SK-N-SH (cell line): ENCODE measurements around the gene ZNF236. TPM values are rescaled to one million over a fixed set of nuclear protein-coding genes. Genes with fewer than 3 reads are reported as not detected.

ENCODE experiments used
- CTCF ChIA-PET: fragments of 300-600, 350-600 bp; formaldehyde crosslinking; extraction: SDS; loops from one replicate; lab custom pipeline; 2021; lab: Yijun Ruan, JAX
- POLR2A ChIA-PET: fragments of 350-600 bp; sonication (Branson Sonifier 250); formaldehyde crosslinking; extraction: SDS; loops from one replicate; lab custom pipeline; 2020; ENCODE audit warnings: antibody characterized with exemption, inconsistent platforms; lab: Yijun Ruan, JAX
- DNase-seq: peaks from one replicate; pipeline ENCODE4 v3.0.0; 2012
- H2AFZ ChIP-seq: fragments of 200-600 bp; sonication (generic); 2 replicates; pipeline ENCODE4 v1.8.1; 2016; ENCODE audit warnings: antibody characterized with exemption, mild to moderate bottlenecking, low read depth
- H3F3A ChIP-seq: fragments of 200-600 bp; sonication (generic); replicated peaks from 2 replicates; pipeline ENCODE3; 2016; ENCODE audit warnings: antibody characterized with exemption, mild to moderate bottlenecking; ENCODE audit not compliant: insufficient read depth
- H3K27ac ChIP-seq, 2 experiments: fragments of 200-500 bp in 1 of 2; fragments of 200-600 bp in 1 of 2; sonication (Bioruptor generic) in 1 of 2; sonication (generic), shearing (Covaris generic) in 1 of 2; 2 replicates each; pipeline versions ENCODE4 v1.5.1 to v1.6.1; 2014 to 2016; ENCODE audit warnings: low read depth in 2 of 2, inconsistent platforms in 1 of 2, low read length in 1 of 2, mild to moderate bottlenecking in 1 of 2, mixed read lengths in 1 of 2
- H3K27me3 ChIP-seq: fragments of 200-600 bp; sonication (generic), shearing (Covaris generic); 2 replicates; pipeline ENCODE4 v1.6.1; 2016; ENCODE audit warnings: mixed run types; ENCODE audit not compliant: insufficient read depth
- H3K36me3 ChIP-seq, 2 experiments: fragments of 200-500 bp in 1 of 2; fragments of 200-600 bp in 1 of 2; sonication (Bioruptor generic) in 1 of 2; sonication (generic) in 1 of 2; replicated peaks in 1 of 2; 2 replicates each; pipeline versions ENCODE3 to v1.5.1; 2014 to 2016; ENCODE audit warnings: low read length in 1 of 2, mild to moderate bottlenecking in 1 of 2; ENCODE audit not compliant: insufficient read depth in 2 of 2, control insufficient read depth in 1 of 2
- H3K4me1 ChIP-seq, 2 experiments: fragments of 200-500 bp in 1 of 2; fragments of 200-600 bp in 1 of 2; sonication (Bioruptor generic) in 1 of 2; sonication (generic), shearing (Covaris generic) in 1 of 2; 2 replicates each; pipeline versions ENCODE4 v1.5.1 to v1.6.1; 2014 to 2016; ENCODE audit warnings: low read depth in 1 of 2, low read length in 1 of 2, mixed run types in 1 of 2; ENCODE audit not compliant: insufficient read depth in 2 of 2, control insufficient read depth in 1 of 2
- H3K4me2 ChIP-seq: fragments of 200-600 bp; sonication (generic), shearing (Covaris generic); 2 replicates; pipeline ENCODE4 v1.6.1; 2017; ENCODE audit warnings: mixed run types
- H3K4me3 ChIP-seq, 2 experiments: fragments of 200-500 bp in 1 of 2; fragments of 200-600 bp in 1 of 2; sonication (Bioruptor generic) in 1 of 2; sonication (generic), shearing (Covaris generic) in 1 of 2; 2 replicates each; pipeline versions ENCODE4 v1.5.1 to v1.8.1; 2014 to 2016; ENCODE audit warnings: low read depth in 2 of 2, inconsistent platforms in 1 of 2, low read length in 1 of 2, mild to moderate bottlenecking in 1 of 2, mixed read lengths in 1 of 2, moderate library complexity in 1 of 2
- H3K79me2 ChIP-seq: fragments of 200-600 bp; sonication (generic); 2 replicates; pipeline ENCODE4 v1.8.1; 2017; ENCODE audit warnings: mild to moderate bottlenecking; ENCODE audit not compliant: insufficient read depth
- H3K9ac ChIP-seq: fragments of 200-600 bp; sonication (generic); 2 replicates; pipeline ENCODE4 v1.6.1; 2017; ENCODE audit warnings: mixed run types
- H3K9me2 ChIP-seq: fragments of 200-600 bp; sonication (generic); 2 replicates; pipeline ENCODE4 v1.6.1; 2017; ENCODE audit warnings: mixed run types
- H3K9me3 ChIP-seq: fragments of 200-600 bp; sonication (generic); 2 replicates; pipeline ENCODE4 v1.6.1; 2017; ENCODE audit warnings: mixed run types, mild to moderate bottlenecking, moderate library complexity
- H4K20me1 ChIP-seq: fragments of 200-600 bp; sonication (generic); 2 replicates; pipeline ENCODE4 v1.6.1; 2017; ENCODE audit warnings: mild to moderate bottlenecking, mixed run types; ENCODE audit not compliant: insufficient read depth
- ELF1 ChIP-seq: IDR thresholded peaks from 2 replicates; pipeline ENCODE4 v1.4.0; 2012
- EP300 ChIP-seq, 2 experiments: IDR thresholded peaks; 2 replicates each; pipeline versions ENCODE4 v1.4.0 to v1.6.1; 2012; ENCODE audit warnings: borderline replicate concordance in 1 of 2, low read depth in 1 of 2, low read length in 1 of 2
- FOSL2 ChIP-seq: IDR thresholded peaks from 2 replicates; pipeline ENCODE4 v1.4.0; 2012; ENCODE audit warnings: low read depth, mild to moderate bottlenecking, moderate library complexity, borderline replicate concordance
- FOXJ3 ChIP-seq: sonication (generic); formaldehyde crosslinking; IDR thresholded peaks from 2 replicates; pipeline ENCODE4 v1.5.1; 2020; ENCODE audit warnings: mild to moderate bottlenecking, missing genetic modification reagents
- FOXM1 ChIP-seq: IDR thresholded peaks from 2 replicates; pipeline ENCODE4 v1.4.0; 2012; ENCODE audit warnings: low read depth, mild to moderate bottlenecking
- GABPA ChIP-seq: IDR thresholded peaks from 2 replicates; pipeline ENCODE4 v1.4.0; 2012; ENCODE audit warnings: low read depth, mild to moderate bottlenecking
- MEF2A ChIP-seq: IDR thresholded peaks from 2 replicates; pipeline ENCODE4 v1.4.0; 2012; ENCODE audit warnings: low read depth, borderline replicate concordance
- NFIC ChIP-seq: IDR thresholded peaks from 2 replicates; pipeline ENCODE4 v1.4.0; 2012; ENCODE audit warnings: borderline replicate concordance
- NRF1 ChIP-seq: IDR thresholded peaks from 2 replicates; pipeline ENCODE4 v1.6.1; 2012; ENCODE audit warnings: low read depth, mild to moderate bottlenecking, low read length
- RFX5 ChIP-seq: IDR thresholded peaks from 2 replicates; pipeline ENCODE4 v1.6.1; 2012; ENCODE audit warnings: mild to moderate bottlenecking, improper control_type of control experiment, low read length
- SIN3A ChIP-seq: IDR thresholded peaks from 2 replicates; pipeline ENCODE4 v1.6.1; 2012; ENCODE audit warnings: low read depth, mild to moderate bottlenecking, low read length, moderate library complexity, borderline replicate concordance
- SMC3 ChIP-seq: IDR thresholded peaks from 2 replicates; pipeline ENCODE4 v1.6.1; 2012; ENCODE audit warnings: low read depth, low read length, improper control_type of control experiment
- TCF12 ChIP-seq: IDR thresholded peaks from 2 replicates; pipeline ENCODE4 v1.4.0; 2012
- TEAD4 ChIP-seq: IDR thresholded peaks from 2 replicates; pipeline ENCODE4 v1.4.0; 2012; ENCODE audit warnings: mild to moderate bottlenecking, borderline replicate concordance; ENCODE audit not compliant: insufficient read depth
- USF2 ChIP-seq: fragments of 150-350 bp; IDR thresholded peaks from 2 replicates; pipeline ENCODE4 v1.6.1; 2017; ENCODE audit warnings: antibody characterized with exemption, low read length, low read depth, borderline replicate concordance
- YY1 ChIP-seq: IDR thresholded peaks from 2 replicates; pipeline ENCODE4 v1.4.0; 2012; ENCODE audit warnings: low read depth, mild to moderate bottlenecking
- WGBS: methylation state at CpG from one replicate; pipeline ENCODE4 v1.1.6; 2017; ENCODE audit warnings: low lambda C conversion rate; 5-methylcytosine and 5-hydroxymethylcytosine counted together
- polyA plus RNA-seq, 3 experiments: library from polyadenylated mRNA; depleted of rRNA; stranded (reverse); fragments of >200 nt; gene quantifications; 2 replicates each; pipeline ENCODE4 v1.2.3, GENCODE V29; 2012
- TF ChIP-seq, protein P1 (sequence below): fragments of 200-600 bp; sonication (generic); IDR thresholded peaks from 2 replicates; pipeline ENCODE4 v1.6.1; 2017; ENCODE audit warnings: antibody characterized with exemption, mild to moderate bottlenecking, moderate library complexity
- TF ChIP-seq, protein P2 (sequence below): IDR thresholded peaks from 2 replicates; pipeline ENCODE4 v1.4.0; 2012; ENCODE audit warnings: low read depth
- TF ChIP-seq, protein P3 (sequence below): fragments of 150-350 bp; IDR thresholded peaks from 2 replicates; pipeline ENCODE4 v1.6.1; 2016; ENCODE audit warnings: mild to moderate bottlenecking, low read depth, low read length
- TF ChIP-seq, protein P4 (sequence below): IDR thresholded peaks from 2 replicates; pipeline ENCODE4 v1.6.1; 2012; ENCODE audit warnings: mild to moderate bottlenecking, low read depth, low read length, moderate library complexity

ZNF236 gene
- polyA plus RNA-seq, 1 of the 3 experiments (the other 2 are of a cell fraction) = 4.2 TPM

DNA sequence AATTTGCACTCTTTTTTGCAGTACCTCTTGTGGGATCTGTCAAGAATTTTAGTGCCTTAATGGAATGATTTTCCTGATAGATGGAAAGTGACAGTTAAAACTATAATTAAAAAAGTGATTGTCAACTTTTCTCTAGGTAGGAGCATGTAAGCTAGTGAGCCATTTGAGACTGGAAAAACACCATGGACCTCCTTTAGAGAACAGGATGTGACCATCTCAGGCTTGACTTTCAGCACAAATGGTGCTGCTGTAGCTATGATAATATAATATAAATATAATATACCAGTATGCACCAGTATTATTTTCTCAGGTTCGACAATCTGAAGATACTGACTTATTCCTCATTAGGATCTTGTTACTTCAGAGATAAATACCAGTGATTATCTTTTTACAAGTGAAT, 27.8 kb downstream of the ZNF236 start:
- Histone ChIP-seq H3K79me2 (peaks cover 37% of the 10 kb centered on the region), H4K20me1 (peaks cover 6% of the 10 kb centered on the region; the same call in 1 of the 2 replicates), H3K4me2 (no peak overlapping the region), H3K9me2 (no peaks in the 10 kb centered on the region), H3K27me3 (no peaks in the 10 kb centered on the region), H3K9ac (no peak overlapping the region), H3K9me3 (no peaks in the 10 kb centered on the region), H3K27ac (no peak overlapping the region), H2AFZ (no peak overlapping the region), H3F3A (peaks cover 3% of the 10 kb centered on the region), H3K4me1 (no peaks in the 10 kb centered on the region; a peak in 1 of 4 replicates), H3K4me3 (no peak overlapping the region), H3K36me3 (peaks cover 3 to 9% of the 10 kb centered on the region in 2 experiments)
- DNase-seq = no peak
- ChIA-PET POLR2A (no interaction called here), CTCF (no interaction called here)
- TF ChIP-seq SIN3A (no peak), NRF1 (no peak), RFX5 (no peak), MEF2A (no peak), NFIC (no peak), GABPA (no peak), ELF1 (no peak), FOSL2 (no peak), YY1 (no peak), TEAD4 (no peak), FOXJ3 (CRISPR knock-in tag) (no peak), SMC3 (no peak), USF2 (no peak), EP300 (IDR thresholded peaks at IDR 0.05; ENCODE audit: borderline replicate concordance in 1 of 2, low read depth in 1 of 2, low read length in 1 of 2) (no peak), FOXM1 (no peak), TCF12 (no peak)
- TF ChIP-seq, protein P1, sequence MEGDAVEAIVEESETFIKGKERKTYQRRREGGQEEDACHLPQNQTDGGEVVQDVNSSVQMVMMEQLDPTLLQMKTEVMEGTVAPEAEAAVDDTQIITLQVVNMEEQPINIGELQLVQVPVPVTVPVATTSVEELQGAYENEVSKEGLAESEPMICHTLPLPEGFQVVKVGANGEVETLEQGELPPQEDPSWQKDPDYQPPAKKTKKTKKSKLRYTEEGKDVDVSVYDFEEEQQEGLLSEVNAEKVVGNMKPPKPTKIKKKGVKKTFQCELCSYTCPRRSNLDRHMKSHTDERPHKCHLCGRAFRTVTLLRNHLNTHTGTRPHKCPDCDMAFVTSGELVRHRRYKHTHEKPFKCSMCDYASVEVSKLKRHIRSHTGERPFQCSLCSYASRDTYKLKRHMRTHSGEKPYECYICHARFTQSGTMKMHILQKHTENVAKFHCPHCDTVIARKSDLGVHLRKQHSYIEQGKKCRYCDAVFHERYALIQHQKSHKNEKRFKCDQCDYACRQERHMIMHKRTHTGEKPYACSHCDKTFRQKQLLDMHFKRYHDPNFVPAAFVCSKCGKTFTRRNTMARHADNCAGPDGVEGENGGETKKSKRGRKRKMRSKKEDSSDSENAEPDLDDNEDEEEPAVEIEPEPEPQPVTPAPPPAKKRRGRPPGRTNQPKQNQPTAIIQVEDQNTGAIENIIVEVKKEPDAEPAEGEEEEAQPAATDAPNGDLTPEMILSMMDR = no peak
- TF ChIP-seq, protein P2, sequence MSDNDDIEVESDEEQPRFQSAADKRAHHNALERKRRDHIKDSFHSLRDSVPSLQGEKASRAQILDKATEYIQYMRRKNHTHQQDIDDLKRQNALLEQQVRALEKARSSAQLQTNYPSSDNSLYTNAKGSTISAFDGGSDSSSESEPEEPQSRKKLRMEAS = no peak
- TF ChIP-seq, protein P3, sequence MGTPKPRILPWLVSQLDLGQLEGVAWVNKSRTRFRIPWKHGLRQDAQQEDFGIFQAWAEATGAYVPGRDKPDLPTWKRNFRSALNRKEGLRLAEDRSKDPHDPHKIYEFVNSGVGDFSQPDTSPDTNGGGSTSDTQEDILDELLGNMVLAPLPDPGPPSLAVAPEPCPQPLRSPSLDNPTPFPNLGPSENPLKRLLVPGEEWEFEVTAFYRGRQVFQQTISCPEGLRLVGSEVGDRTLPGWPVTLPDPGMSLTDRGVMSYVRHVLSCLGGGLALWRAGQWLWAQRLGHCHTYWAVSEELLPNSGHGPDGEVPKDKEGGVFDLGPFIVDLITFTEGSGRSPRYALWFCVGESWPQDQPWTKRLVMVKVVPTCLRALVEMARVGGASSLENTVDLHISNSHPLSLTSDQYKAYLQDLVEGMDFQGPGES = no peak
- TF ChIP-seq, protein P4, sequence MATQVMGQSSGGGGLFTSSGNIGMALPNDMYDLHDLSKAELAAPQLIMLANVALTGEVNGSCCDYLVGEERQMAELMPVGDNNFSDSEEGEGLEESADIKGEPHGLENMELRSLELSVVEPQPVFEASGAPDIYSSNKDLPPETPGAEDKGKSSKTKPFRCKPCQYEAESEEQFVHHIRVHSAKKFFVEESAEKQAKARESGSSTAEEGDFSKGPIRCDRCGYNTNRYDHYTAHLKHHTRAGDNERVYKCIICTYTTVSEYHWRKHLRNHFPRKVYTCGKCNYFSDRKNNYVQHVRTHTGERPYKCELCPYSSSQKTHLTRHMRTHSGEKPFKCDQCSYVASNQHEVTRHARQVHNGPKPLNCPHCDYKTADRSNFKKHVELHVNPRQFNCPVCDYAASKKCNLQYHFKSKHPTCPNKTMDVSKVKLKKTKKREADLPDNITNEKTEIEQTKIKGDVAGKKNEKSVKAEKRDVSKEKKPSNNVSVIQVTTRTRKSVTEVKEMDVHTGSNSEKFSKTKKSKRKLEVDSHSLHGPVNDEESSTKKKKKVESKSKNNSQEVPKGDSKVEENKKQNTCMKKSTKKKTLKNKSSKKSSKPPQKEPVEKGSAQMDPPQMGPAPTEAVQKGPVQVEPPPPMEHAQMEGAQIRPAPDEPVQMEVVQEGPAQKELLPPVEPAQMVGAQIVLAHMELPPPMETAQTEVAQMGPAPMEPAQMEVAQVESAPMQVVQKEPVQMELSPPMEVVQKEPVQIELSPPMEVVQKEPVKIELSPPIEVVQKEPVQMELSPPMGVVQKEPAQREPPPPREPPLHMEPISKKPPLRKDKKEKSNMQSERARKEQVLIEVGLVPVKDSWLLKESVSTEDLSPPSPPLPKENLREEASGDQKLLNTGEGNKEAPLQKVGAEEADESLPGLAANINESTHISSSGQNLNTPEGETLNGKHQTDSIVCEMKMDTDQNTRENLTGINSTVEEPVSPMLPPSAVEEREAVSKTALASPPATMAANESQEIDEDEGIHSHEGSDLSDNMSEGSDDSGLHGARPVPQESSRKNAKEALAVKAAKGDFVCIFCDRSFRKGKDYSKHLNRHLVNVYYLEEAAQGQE = no peak
- 86% methylated on average over 1 of the region's 1 CpG for WGBS
